Activated CD4-positive, alpha-beta T cell treated with anti-CD3 and anti-CD28 coated beads, Interleukin-2, amount 50 U/mL, for 16 hours (primary cell): ENCODE measurements around the gene NUMBL.
A peak's percentile ranks its signal among the peaks of the same experiment; 100 is the strongest.

Source experiments
- DNase-seq: peaks from one replicate; pipeline ENCODE4 v3.0.0-alpha.2; 2020

Gene NUMBL

GRCh38 chr19:40716031-40716481, 25.6 kb upstream of the NUMBL start:
- DNase-seq, result peak; percentile 68

GRCh38 chr19:40714441-40715299, 24.2 kb upstream of the NUMBL start:
- peak; percentile 96 for DNase-seq

- no peak for DNase-seq
Observed at GRCh38 chr19:40713939-40714338, 23.5 kb upstream of the NUMBL start.

GRCh38 chr19:40709817-40710216, 19.4 kb upstream of the NUMBL start:
- DNase-seq, result no peak

- DNase-seq, result no peak
Observed at GRCh38 chr19:40707615-40708014, 17.2 kb upstream of the NUMBL start.

GRCh38 chr19:40705950-40706619, 15.6 kb upstream of the NUMBL start:
- no peak for DNase-seq

GRCh38 chr19:40705362-40705651, 14.9 kb upstream of the NUMBL start:
- DNase-seq, result no peak

GRCh38 chr19:40704491-40705361, 14.3 kb upstream of the NUMBL start:
- DNase-seq, result no peak

GRCh38 chr19:40703029-40703755, 12.7 kb upstream of the NUMBL start:
- DNase-seq, result no peak

- no peak for DNase-seq
Observed at GRCh38 chr19:40702337-40703012, 12.0 kb upstream of the NUMBL start.

GRCh38 chr19:40701758-40702157, 11.3 kb upstream of the NUMBL start:
- no peak for DNase-seq

GRCh38 chr19:40700083-40700482, 9.6 kb upstream of the NUMBL start:
- no peak for DNase-seq

GRCh38 chr19:40697007-40697406, 6.6 kb upstream of the NUMBL start:
- DNase-seq, result no peak

GRCh38 chr19:40695881-40696280, 5.4 kb upstream of the NUMBL start:
- DNase-seq, result no peak

GRCh38 chr19:40693896-40694295, 3.4 kb upstream of the NUMBL start:
- no peak for DNase-seq

- DNase-seq, result no peak
Observed at GRCh38 chr19:40693150-40693788, 2.8 kb upstream of the NUMBL start.

- DNase-seq, result no peak
Observed at GRCh38 chr19:40692212-40692551, 1.7 kb upstream of the NUMBL start.

- DNase-seq, result no peak
Observed at GRCh38 chr19:40691421-40692211, 1.2 kb upstream of the NUMBL start.

- DNase-seq, result peak; percentile 92
Observed at GRCh38 chr19:40690693-40691420, 406 bp upstream of the NUMBL start.

- no peak for DNase-seq
Observed at GRCh38 chr19:40689339-40690049, 957 bp downstream of the NUMBL start.
